MM.1S (cell line): ENCODE measurements around the gene ADRA2A.

Source experiments
- DNase-seq: peaks from one replicate; pipeline ENCODE4 v3.0.0-alpha.2; 2015
- H2AFZ ChIP-seq: fragments of 300-600 bp; sonication (generic); 2 replicates; pipeline ENCODE4 v1.6.0; 2016; ENCODE audit warnings: antibody characterized with exemption, low read length
- H3F3A ChIP-seq: fragments of 300-600 bp; sonication (generic); 2 replicates; pipeline ENCODE4 v1.6.1; 2016; ENCODE audit warnings: mild to moderate bottlenecking, antibody characterized with exemption, low read length, moderate library complexity, mixed read lengths; ENCODE audit not compliant: insufficient read depth
- H3K27ac ChIP-seq: fragments of 300-600 bp; sonication (generic); 2 replicates; pipeline ENCODE4 v1.5.1; 2016; ENCODE audit warnings: mild to moderate bottlenecking, low read length
- H3K27me3 ChIP-seq: fragments of 300-600 bp; sonication (generic); replicated peaks from 2 replicates; pipeline ENCODE4 v1.6.0; 2016; ENCODE audit warnings: low read length; ENCODE audit not compliant: insufficient read depth
- H3K36me3 ChIP-seq: fragments of 300-600 bp; sonication (generic); replicated peaks from 2 replicates; pipeline ENCODE4 v1.6.1; 2016; ENCODE audit warnings: mild to moderate bottlenecking, low read length, mixed read lengths; ENCODE audit not compliant: insufficient read depth
- H3K4me1 ChIP-seq: fragments of 300-600 bp; sonication (generic); 2 replicates; pipeline ENCODE4 v1.6.1; 2016; ENCODE audit warnings: low read length, mixed read lengths
- H3K4me2 ChIP-seq: fragments of 300-600 bp; sonication (generic); 2 replicates; pipeline ENCODE4 v1.6.0; 2016; ENCODE audit warnings: low read depth, low read length
- H3K4me3 ChIP-seq: fragments of 300-600 bp; sonication (generic); 2 replicates; pipeline ENCODE4 v1.5.1; 2016; ENCODE audit warnings: low read length, mixed read lengths
- H3K79me2 ChIP-seq: fragments of 300-600 bp; sonication (generic); 2 replicates; pipeline ENCODE4 v1.6.1; 2016; ENCODE audit warnings: mixed run types, low read length, mixed read lengths
- H3K9ac ChIP-seq: fragments of 300-600 bp; sonication (generic); 2 replicates; pipeline ENCODE4 v1.6.1; 2016; ENCODE audit warnings: low read length, mixed read lengths
- H3K9me2 ChIP-seq: fragments of 300-600 bp; sonication (generic); replicated peaks from 2 replicates; pipeline ENCODE4 v1.6.1; 2016; ENCODE audit warnings: mild to moderate bottlenecking, low read length, mixed read lengths; ENCODE audit not compliant: insufficient read depth
- H3K9me3 ChIP-seq: fragments of 300-600 bp; sonication (generic); replicated peaks from 2 replicates; pipeline ENCODE4 v1.6.1; 2016; ENCODE audit warnings: mild to moderate bottlenecking, low read length, mixed read lengths; ENCODE audit not compliant: insufficient read depth
- H4K20me1 ChIP-seq: fragments of 300-600 bp; sonication (generic); 2 replicates; pipeline ENCODE4 v1.6.1; 2016; ENCODE audit warnings: mild to moderate bottlenecking, low read length, moderate library complexity, mixed read lengths; ENCODE audit not compliant: insufficient read depth
- EZH2 ChIP-seq: fragments of 300-600 bp; sonication (generic); optimal IDR thresholded peaks from 2 replicates; pipeline ENCODE3; 2017; ENCODE audit warnings: low read depth, mild to moderate bottlenecking, antibody characterized with exemption, low read length, mixed read lengths
- EZH2phosphoT487 ChIP-seq: fragments of 300-600 bp; sonication (generic); IDR thresholded peaks from 2 replicates; pipeline ENCODE4 v1.6.1; 2018; ENCODE audit warnings: antibody characterized with exemption, low read length
- TF ChIP-seq, protein P1 (sequence below): fragments of 300-600 bp; sonication (generic); IDR thresholded peaks from 2 replicates; pipeline ENCODE4 v1.5.1; 2016; ENCODE audit warnings: antibody characterized with exemption, low read length, mixed read lengths

Gene ADRA2A

GRCh38 chr10:111076191-111076681, 593 bp upstream of the ADRA2A start:
- no peaks in the 10 kb centered on the region for H3K9me3 ChIP-seq
- no peaks in the 10 kb centered on the region for H3K79me2 ChIP-seq
- peak overlapping the region; percentile 69 for H2AFZ ChIP-seq
- peak overlapping the region; percentile 60 for H3K4me3 ChIP-seq
- peak overlapping the region; percentile 84 for H3K4me2 ChIP-seq
- no peaks in the 10 kb centered on the region for H3F3A ChIP-seq
- DNase-seq = peak; percentile 57
- peak overlapping the region; percentile 27; the same call in 1 of the 2 replicates for H3K9ac ChIP-seq
- H4K20me1 ChIP-seq = no peaks in the 10 kb centered on the region
- H3K4me1 ChIP-seq = no peaks in the 10 kb centered on the region
- TF ChIP-seq EZH2 = no peak
- TF ChIP-seq, protein P1, sequence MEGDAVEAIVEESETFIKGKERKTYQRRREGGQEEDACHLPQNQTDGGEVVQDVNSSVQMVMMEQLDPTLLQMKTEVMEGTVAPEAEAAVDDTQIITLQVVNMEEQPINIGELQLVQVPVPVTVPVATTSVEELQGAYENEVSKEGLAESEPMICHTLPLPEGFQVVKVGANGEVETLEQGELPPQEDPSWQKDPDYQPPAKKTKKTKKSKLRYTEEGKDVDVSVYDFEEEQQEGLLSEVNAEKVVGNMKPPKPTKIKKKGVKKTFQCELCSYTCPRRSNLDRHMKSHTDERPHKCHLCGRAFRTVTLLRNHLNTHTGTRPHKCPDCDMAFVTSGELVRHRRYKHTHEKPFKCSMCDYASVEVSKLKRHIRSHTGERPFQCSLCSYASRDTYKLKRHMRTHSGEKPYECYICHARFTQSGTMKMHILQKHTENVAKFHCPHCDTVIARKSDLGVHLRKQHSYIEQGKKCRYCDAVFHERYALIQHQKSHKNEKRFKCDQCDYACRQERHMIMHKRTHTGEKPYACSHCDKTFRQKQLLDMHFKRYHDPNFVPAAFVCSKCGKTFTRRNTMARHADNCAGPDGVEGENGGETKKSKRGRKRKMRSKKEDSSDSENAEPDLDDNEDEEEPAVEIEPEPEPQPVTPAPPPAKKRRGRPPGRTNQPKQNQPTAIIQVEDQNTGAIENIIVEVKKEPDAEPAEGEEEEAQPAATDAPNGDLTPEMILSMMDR = peak; percentile 87
- no peak overlapping the region for H3K27ac ChIP-seq
- H3K9me2 ChIP-seq = no peaks in the 10 kb centered on the region
- H3K27me3 ChIP-seq = no peaks in the 10 kb centered on the region
- no peaks in the 10 kb centered on the region for H3K36me3 ChIP-seq

DNA sequence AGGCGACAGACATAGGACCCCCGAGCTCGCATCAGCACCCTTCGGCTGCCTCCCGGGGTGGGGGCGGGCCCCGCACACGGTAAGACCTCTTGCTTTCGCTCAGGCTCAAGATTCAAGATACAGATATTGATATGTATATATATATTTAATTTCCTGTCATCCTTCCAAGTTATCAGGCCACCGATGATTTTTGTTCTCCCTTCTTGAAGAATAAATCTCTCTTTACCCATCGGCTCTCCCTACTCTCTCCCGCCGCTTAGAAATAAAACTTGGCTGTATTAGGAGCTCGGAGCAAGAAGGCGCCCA, 603 bp downstream of the ADRA2A start:
- H3K4me2 ChIP-seq = peak overlapping the region; percentile 84; the same call in 1 of the 2 replicates
- H3K4me3 ChIP-seq = peak overlapping the region; percentile 60; the same call in 1 of the 2 replicates
- no peak for DNase-seq
- no peaks in the 10 kb centered on the region for H3K9me2 ChIP-seq
- H3K27ac ChIP-seq = no peak overlapping the region
- no peak overlapping the region for H2AFZ ChIP-seq
- no peaks in the 10 kb centered on the region for H3F3A ChIP-seq
- no peaks in the 10 kb centered on the region for H3K27me3 ChIP-seq
- H3K36me3 ChIP-seq = no peaks in the 10 kb centered on the region
- no peak overlapping the region for H3K9ac ChIP-seq
- H3K4me1 ChIP-seq = no peaks in the 10 kb centered on the region
- TF ChIP-seq EZH2phosphoT487 = no peak
- TF ChIP-seq, protein P1 = no peak
- no peaks in the 10 kb centered on the region for H3K9me3 ChIP-seq
- H4K20me1 ChIP-seq = no peaks in the 10 kb centered on the region
- H3K79me2 ChIP-seq = no peaks in the 10 kb centered on the region

- TF ChIP-seq EZH2 (no peak), EZH2phosphoT487 (no peak)
- TF ChIP-seq, protein P1 = no peak
- Histone ChIP-seq H3K9ac (no peak overlapping the region), H3K9me2 (no peaks in the 10 kb centered on the region), H3K4me2 (no peak overlapping the region), H4K20me1 (no peaks in the 10 kb centered on the region), H3K4me1 (no peaks in the 10 kb centered on the region), H3K36me3 (no peaks in the 10 kb centered on the region), H3K27me3 (no peaks in the 10 kb centered on the region), H3K27ac (no peak overlapping the region), H3K4me3 (no peak overlapping the region), H3K79me2 (no peaks in the 10 kb centered on the region), H3K9me3 (no peaks in the 10 kb centered on the region), H3F3A (no peaks in the 10 kb centered on the region), H2AFZ (no peak overlapping the region)
- no peak for DNase-seq
These were observed 1.1 kb downstream of the ADRA2A start for GRCh38 chr10:111077785-111078504.
